HFF-Myc (cell line): ENCODE results near the gene WFIKKN1.
"Not testable (repeated sequence)": the region's sequence is repeated elsewhere in the genome, so short reads cannot be mapped to it uniquely, and the experiment has no call there.

Experiments used
- DNase-seq: peaks from one replicate; pipeline ENCODE4 v3.0.0-alpha.2; 2011; ENCODE audit warnings: low read depth; ENCODE audit errors: extremely low read depth
- H3K4me3 ChIP-seq: replicated peaks from 2 replicates; pipeline ENCODE4 v1.5.1; 2011; ENCODE audit warnings: low read depth, mild to moderate bottlenecking, control low read depth, low read length
- CTCF ChIP-seq: IDR thresholded peaks from 2 replicates; pipeline ENCODE4 v1.5.1; 2012; ENCODE audit warnings: mild to moderate bottlenecking, low read depth, low read length, control low read depth; ENCODE audit errors: missing control alignments

Gene WFIKKN1

DNA sequence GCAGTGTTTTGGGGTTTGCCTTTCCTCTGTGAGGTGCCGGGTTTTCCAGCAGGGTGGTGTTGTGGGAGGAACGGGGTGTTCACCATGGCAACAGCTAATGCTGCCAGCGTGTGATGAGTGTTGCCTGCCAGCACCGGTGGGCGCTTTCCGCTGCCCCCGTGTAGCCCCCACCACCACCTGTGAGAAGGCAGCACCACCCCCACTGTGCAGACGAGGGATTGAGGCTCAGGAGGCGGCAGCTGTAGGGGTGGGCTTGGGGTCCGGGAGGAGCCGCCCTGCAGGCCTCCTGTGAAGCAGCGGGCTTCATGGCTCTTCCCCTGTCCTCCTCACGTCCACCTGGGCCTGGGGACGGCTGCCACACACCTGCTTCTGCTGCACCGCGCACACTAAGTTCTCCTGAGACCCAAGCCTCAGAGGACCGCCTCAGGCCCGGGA is 35.7 kb upstream of the WFIKKN1 start:
- no peak overlapping the region for H3K4me3 ChIP-seq
- no peak for TF ChIP-seq CTCF
- DNase-seq, result no peak

DNA sequence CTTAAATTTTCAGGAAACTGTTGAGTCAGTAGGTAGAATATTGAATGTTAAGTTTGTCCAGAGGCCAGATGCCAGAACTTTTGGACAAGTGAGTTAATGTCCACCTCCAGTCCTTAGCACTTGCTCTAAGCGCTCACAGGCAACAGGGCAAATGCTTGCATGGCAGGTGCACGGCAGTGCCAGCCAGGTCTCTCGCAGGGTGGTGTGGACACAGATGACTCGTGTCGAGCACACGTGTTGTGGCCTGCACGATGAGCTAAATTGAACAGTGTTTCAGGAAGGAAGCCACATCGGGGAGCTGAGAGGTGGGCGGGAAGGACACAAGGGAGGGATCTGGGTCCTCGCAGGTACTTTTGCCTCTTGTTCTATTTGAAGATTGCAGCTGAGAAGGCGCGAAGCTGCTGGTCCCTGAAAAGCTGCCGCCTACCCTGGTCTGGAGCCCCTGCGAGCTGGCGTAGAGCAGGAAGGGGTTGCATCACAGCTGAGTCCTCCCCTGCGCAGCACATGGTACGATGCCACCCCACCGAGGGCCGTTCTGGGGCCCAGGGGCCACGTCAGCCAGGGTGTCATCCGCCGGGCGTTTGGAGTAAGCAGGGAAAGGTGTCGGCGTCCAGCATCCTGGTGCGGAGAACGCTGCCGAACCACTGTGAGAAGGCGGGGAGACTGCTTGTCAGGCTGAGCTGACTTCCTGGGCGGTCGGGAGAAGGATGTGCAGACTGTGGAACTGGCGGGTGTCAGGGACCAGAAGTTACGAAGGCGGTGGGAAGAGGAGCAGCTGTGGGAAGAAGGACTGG is 34.6 kb upstream of the WFIKKN1 start:
- DNase-seq, result no peak
- no peak for TF ChIP-seq CTCF
- H3K4me3 ChIP-seq, result no peak overlapping the region

GRCh38 chr16:596736-597060 is 34.1 kb upstream of the WFIKKN1 start:
- DNase-seq, result no peak
- no peak for TF ChIP-seq CTCF
- H3K4me3 ChIP-seq, result no peak overlapping the region

DNA sequence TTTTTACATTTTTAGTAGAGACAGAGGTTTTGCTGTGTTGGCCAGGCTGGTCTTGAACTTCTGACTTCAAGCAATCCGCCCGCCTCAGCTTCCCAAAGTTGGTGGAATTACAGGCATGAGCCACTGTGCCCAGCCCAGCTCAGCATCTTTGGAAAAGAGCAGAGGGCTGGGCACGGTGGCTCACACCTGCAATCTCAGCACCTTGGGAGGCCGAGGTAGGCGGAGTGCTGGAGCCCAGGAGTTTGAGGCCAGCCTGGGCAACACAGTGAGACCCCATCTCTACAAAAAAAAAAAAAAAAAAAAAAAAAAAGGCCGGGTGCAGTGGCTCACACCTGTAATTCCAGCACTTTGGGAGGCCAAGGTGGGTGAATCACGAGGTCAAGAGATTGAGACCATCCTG is 33.1 kb upstream of the WFIKKN1 start:
- not testable (repeated sequence) for DNase-seq, H3K4me3 ChIP-seq

GRCh38 chr16:598823-599739 is 31.7 kb upstream of the WFIKKN1 start:
- TF ChIP-seq CTCF, result no peak
- no peak overlapping the region for H3K4me3 ChIP-seq
- no peak for DNase-seq

- DNase-seq, result no peak
- no peak overlapping the region for H3K4me3 ChIP-seq
- TF ChIP-seq CTCF, result peak; percentile 20
Observed at GRCh38 chr16:600781-601180, 30.0 kb upstream of the WFIKKN1 start.

DNA sequence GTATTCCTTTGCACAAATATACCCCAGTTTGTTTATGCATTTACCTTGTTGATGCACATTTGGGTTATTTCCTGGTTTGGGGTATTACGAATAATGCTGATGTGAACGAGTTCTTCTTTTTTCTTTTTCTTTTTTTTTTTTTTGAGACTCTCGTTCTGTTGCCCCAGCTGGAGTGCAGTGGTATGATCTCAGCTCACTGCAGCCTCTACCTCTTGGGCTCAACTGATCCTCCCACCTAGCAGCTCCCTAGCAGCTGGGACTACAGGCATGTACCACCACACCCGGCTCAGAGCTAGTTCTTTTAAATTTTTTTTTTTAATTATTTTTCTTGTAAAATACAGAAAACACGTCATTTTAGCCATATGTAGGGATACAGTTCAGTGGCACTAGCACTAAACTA is 26.9 kb upstream of the WFIKKN1 start:
- no peak for DNase-seq

More for the DNA sequence above, 26.9 kb upstream of the WFIKKN1 start:
- H3K4me3 ChIP-seq, result no peak overlapping the region
- TF ChIP-seq CTCF, result no peak
